GM21390 (cell line): ENCODE measurements around the gene DNAI2.
"Not testable (repeated sequence)": the region's sequence is repeated elsewhere in the genome, so short reads cannot be mapped to it uniquely, and the experiment has no call there.

Experiments used
- ATAC-seq: cut with Tn5 transposase; IDR thresholded peaks from one replicate; pipeline ENCODE4 v1.9.1; 2021; ENCODE audit not compliant: unreplicated experiment

DNAI2 gene

GRCh38 chr17:74272731-74273201 is 1.3 kb upstream of the DNAI2 start:
- no peak for ATAC-seq

GRCh38 chr17:74274709-74275340 is 791 bp downstream of the DNAI2 start:
- no peak for ATAC-seq

- no peak for ATAC-seq
Observed at GRCh38 chr17:74276051-74276476, 2.0 kb downstream of the DNAI2 start.

GRCh38 chr17:74276541-74277009 is 2.5 kb downstream of the DNAI2 start:
- no peak for ATAC-seq

GRCh38 chr17:74277935-74278334 is 3.9 kb downstream of the DNAI2 start:
- no peak for ATAC-seq

GRCh38 chr17:74279617-74280016 is 5.6 kb downstream of the DNAI2 start:
- ATAC-seq: not testable (repeated sequence)

GRCh38 chr17:74280093-74280513 is 6.1 kb downstream of the DNAI2 start:
- peak; percentile 57 for ATAC-seq

- no peak for ATAC-seq
Observed at GRCh38 chr17:74281799-74282198, 7.8 kb downstream of the DNAI2 start.

GRCh38 chr17:74282274-74282586 is 8.2 kb downstream of the DNAI2 start:
- ATAC-seq: not testable (repeated sequence)

- no peak for ATAC-seq
Observed at GRCh38 chr17:74282587-74283370, 8.7 kb downstream of the DNAI2 start.

GRCh38 chr17:74283371-74283673 is 9.3 kb downstream of the DNAI2 start:
- ATAC-seq: no peak

- ATAC-seq: no peak
Observed at GRCh38 chr17:74287031-74287602, 13.1 kb downstream of the DNAI2 start.

GRCh38 chr17:74288785-74289184 is 14.8 kb downstream of the DNAI2 start:
- ATAC-seq: no peak

GRCh38 chr17:74289688-74290087 is 15.7 kb downstream of the DNAI2 start:
- no peak for ATAC-seq

- ATAC-seq: no peak
Observed at GRCh38 chr17:74290340-74290739, 16.3 kb downstream of the DNAI2 start.

- no peak for ATAC-seq
Observed at GRCh38 chr17:74292495-74292894, 18.5 kb downstream of the DNAI2 start.

- ATAC-seq: no peak
Observed at GRCh38 chr17:74295625-74296547, 21.9 kb downstream of the DNAI2 start.

- ATAC-seq: no peak
Observed at GRCh38 chr17:74296548-74296936, 22.5 kb downstream of the DNAI2 start.

- no peak for ATAC-seq
Observed at GRCh38 chr17:74297941-74298340, 23.9 kb downstream of the DNAI2 start.

GRCh38 chr17:74298778-74299177 is 24.7 kb downstream of the DNAI2 start:
- no peak for ATAC-seq
